ENCODE results near the gene ZNRF3. TPM values are rescaled to one million over a fixed set of nuclear protein-coding genes. Genes with fewer than 3 reads are reported as not detected.

Gene ZNRF3
- total RNA-seq, 3 donors from 2014 or later, result 5.5 to 10.6 (median 5.8) TPM

DNA sequence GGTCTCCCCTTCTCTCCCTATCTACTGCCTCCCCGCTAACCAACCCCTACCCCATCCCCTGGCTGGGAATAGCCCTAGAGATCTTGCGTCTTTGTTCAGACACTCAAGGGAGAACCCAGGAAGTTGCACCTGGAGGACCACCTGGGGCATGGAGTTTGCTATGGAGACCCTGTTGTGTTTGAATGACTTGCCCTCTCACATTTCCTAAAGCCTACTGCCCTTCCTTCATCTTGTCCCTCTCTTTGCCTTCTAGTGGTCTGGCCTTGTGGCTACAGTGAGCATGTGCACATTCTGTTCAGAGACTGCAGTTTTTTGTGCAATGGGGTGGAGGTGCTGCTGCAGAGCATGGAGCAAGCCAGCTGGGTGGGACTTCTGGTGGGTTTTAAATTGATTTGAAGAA is 42.5 kb downstream of the ZNRF3 start:
- Histone ChIP-seq H3K4me1 (ENCODE audit: low read depth) (peaks cover 7% of the 10 kb centered on the region), H3K9me3 (no peaks in the 10 kb centered on the region)
- intact Hi-C loops (cut with DNase I, micrococcal nuclease), result no loop called here

DNA sequence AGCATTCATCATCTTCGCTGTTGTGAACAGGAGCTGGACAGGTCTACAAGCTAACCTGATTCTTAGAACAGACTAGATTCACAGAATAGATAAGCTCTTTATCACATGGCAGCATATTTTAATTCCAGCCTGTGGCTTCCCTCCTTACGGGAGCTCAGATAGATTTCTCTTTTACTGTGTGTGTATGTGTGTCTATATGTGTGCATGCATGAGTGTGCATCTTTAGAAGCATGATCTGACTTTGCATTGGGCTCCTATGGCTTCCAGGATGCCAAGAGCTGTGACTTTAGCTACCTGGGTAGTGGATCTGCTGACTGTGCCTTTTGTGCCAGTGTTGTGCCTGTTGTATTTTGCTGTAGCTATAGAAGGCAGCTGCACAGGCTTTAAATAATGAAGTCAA is 44.3 kb downstream of the ZNRF3 start:
- H3K4me3 ChIP-seq, result no peak overlapping the region
- DNase-seq (no peak), ATAC-seq (no peak)
- TF ChIP-seq, protein P1, sequence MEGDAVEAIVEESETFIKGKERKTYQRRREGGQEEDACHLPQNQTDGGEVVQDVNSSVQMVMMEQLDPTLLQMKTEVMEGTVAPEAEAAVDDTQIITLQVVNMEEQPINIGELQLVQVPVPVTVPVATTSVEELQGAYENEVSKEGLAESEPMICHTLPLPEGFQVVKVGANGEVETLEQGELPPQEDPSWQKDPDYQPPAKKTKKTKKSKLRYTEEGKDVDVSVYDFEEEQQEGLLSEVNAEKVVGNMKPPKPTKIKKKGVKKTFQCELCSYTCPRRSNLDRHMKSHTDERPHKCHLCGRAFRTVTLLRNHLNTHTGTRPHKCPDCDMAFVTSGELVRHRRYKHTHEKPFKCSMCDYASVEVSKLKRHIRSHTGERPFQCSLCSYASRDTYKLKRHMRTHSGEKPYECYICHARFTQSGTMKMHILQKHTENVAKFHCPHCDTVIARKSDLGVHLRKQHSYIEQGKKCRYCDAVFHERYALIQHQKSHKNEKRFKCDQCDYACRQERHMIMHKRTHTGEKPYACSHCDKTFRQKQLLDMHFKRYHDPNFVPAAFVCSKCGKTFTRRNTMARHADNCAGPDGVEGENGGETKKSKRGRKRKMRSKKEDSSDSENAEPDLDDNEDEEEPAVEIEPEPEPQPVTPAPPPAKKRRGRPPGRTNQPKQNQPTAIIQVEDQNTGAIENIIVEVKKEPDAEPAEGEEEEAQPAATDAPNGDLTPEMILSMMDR (IDR thresholded peaks at IDR 0.05), result no peak
- no peaks in the 10 kb centered on the region for H3K9me3 ChIP-seq
- intact Hi-C loops (cut with DNase I, micrococcal nuclease), result no loop called here
- peaks cover 2% of the 10 kb centered on the region for H3K4me1 ChIP-seq (ENCODE audit: low read depth)
- H3K36me3 ChIP-seq (ENCODE audit: low read depth), result no peaks in the 10 kb centered on the region

More for the DNA sequence above, 42.5 kb downstream of the ZNRF3 start:
- DNase-seq (no peak), ATAC-seq (no peak)
- Histone ChIP-seq H3K36me3 (ENCODE audit: low read depth) (no peaks in the 10 kb centered on the region), H3K4me3 (no peak overlapping the region)
- TF ChIP-seq, protein P1 (IDR thresholded peaks at IDR 0.05), result no peak

DNA sequence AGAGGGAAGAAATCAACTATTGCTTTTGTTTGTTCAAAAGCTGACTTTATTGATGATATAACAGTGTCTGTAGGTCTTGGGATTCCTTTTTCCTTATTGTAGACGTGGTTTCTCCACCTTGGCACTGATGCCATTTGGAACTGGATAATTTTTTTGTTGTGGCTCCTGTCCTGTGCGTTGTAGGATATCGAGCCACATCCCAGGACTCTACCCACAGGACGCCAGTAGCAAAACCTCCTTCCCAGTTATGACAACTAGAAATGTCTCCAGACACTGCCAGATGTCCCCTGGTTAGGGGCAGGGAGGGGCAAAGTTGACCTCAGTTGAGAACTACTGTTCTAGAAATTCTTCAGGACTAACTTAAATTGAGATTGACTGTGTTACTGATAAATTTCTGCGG is 45.8 kb downstream of the ZNRF3 start:
- TF ChIP-seq, protein P1 (IDR thresholded peaks at IDR 0.05), result no peak
- Histone ChIP-seq H3K9me3 (no peaks in the 10 kb centered on the region), H3K36me3 (ENCODE audit: low read depth) (no peaks in the 10 kb centered on the region), H3K4me3 (no peak overlapping the region), H3K4me1 (ENCODE audit: low read depth) (no peaks in the 10 kb centered on the region)
- DNase-seq (no peak), ATAC-seq (no peak)
- intact Hi-C loops (cut with DNase I, micrococcal nuclease), result no loop called here

DNA sequence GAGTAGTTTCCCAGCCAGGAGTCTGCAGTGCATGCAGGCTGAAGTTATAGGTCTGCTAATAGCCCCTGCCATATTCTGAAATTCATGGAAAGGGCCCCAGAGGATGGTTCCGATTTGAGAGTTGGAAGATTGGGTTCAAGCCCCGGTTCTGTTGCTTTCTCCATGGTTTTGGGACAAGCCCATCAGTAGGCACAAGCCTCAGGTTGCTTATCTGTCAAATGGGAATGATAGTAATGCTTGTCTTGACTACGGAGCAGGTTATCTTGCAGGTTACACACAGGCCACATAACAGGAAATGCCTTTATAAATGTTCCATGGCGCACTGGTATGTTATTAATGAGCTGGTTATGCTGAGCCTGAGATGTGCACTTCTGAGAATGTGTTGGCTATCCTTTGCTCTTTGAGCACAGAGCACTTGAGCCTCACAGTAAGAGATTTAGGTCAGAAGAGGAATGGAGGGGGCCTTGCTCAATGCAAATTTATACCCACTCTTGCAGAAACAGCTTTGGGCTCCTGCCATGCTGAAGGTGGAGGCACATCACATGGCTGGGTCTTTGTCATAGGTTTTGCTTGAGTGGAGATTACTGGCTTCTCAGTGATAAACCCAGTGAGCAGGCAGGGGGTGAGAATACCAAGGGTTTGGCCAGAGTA is 47.1 kb downstream of the ZNRF3 start:
- no peaks in the 10 kb centered on the region for H3K4me1 ChIP-seq (ENCODE audit: low read depth)
- H3K36me3 ChIP-seq (ENCODE audit: low read depth), result no peaks in the 10 kb centered on the region
- intact Hi-C loops (cut with DNase I, micrococcal nuclease), result no loop called here
- H3K9me3 ChIP-seq, result no peaks in the 10 kb centered on the region
- no peak overlapping the region for H3K4me3 ChIP-seq
- TF ChIP-seq, protein P1 (IDR thresholded peaks at IDR 0.05), result no peak
- no peak for ATAC-seq
- DNase-seq, result no peak

DNA sequence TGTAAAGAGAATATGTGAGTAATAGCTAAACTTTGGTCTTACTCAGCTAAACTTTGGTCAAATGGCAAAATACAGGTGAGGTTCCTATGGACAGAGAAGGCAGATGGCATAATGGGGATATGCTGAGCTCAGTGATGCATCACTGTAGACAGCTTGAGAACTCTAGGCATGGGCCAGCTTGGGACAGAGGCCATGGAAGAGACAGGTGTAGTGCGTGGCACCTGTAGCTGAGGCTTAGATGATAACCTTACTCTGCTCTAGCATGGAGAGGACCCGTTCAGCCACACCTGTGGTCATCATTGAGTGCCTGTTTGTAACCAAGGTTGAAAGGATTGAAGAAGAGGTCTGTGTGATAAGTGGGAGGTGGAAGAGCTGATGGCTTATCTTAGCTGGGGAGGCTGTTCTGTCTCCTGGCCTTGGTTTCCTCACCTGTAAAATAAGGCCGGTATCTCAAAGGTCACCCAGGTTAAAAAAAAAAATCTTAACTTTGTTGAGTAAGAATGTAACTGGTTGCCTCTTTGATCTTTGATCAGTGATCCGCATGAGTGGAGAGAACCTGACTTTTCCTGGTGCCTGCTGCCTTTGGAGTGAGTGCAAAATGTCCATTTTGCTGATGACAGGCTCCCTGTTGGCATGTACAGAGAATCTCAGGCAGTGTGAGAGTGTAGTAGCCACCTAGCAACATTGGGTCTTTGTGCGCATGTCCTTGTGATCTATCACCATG is 48.6 kb downstream of the ZNRF3 start:
- DNase-seq (no peak), ATAC-seq (peak; percentile 23)
- intact Hi-C loops (cut with DNase I, micrococcal nuclease), result no loop called here
- Histone ChIP-seq H3K36me3 (ENCODE audit: low read depth) (no peaks in the 10 kb centered on the region), H3K9me3 (no peaks in the 10 kb centered on the region), H3K4me1 (ENCODE audit: low read depth) (no peaks in the 10 kb centered on the region), H3K4me3 (no peak overlapping the region)
- TF ChIP-seq, protein P1 (IDR thresholded peaks at IDR 0.05), result no peak

Data from mucosa of descending colon (tissue), 3 donors.